GM12878 (cell line): ENCODE measurements around the gene CCL25. TPM values are rescaled to one million over a fixed set of nuclear protein-coding genes. Genes with fewer than 3 reads are reported as not detected.

ENCODE experiments used
- ATAC-seq: fragments of 200-7000 bp; cut with Tn5 transposase; 3 replicates; pipeline ENCODE4 v1.9.1; 2020; ENCODE audit warnings: mild to moderate bottlenecking, moderate library complexity
- BruUV-seq: library from RNA; stranded (reverse); fragments of 400-500 nt; replicated peaks from 2 replicates; lab custom pipeline; 2021; lab: Mats Ljungman, UMichigan
- CTCF ChIA-PET: fragments of 300-600 bp; sonication (Branson Sonifier 250); formaldehyde crosslinking; extraction: SDS; loops from one replicate; lab custom pipeline; 2021; ENCODE audit warnings: inconsistent platforms; lab: Yijun Ruan, JAX
- POLR2A ChIA-PET: fragments of 350-600 bp; formaldehyde crosslinking; extraction: SDS; loops from one replicate; lab custom pipeline; 2021; ENCODE audit warnings: inconsistent platforms; lab: Charles Lee
- RAD21 ChIA-PET: fragments of 300-600 bp; sonication (Branson Sonifier 250); formaldehyde crosslinking; loops from one replicate; lab custom pipeline; 2023; ENCODE audit warnings: antibody characterized with exemption; ENCODE audit not compliant: unreplicated experiment; lab: Charles Lee
- SMC1A ChIA-PET: fragments of 300-600 bp; sonication (Branson Sonifier 250); formaldehyde crosslinking; loops from one replicate; lab custom pipeline; 2023; ENCODE audit not compliant: unreplicated experiment, uncharacterized antibody; lab: Charles Lee
- DNase-seq: peaks from one replicate; pipeline ENCODE4 v3.0.0-alpha.2; 2011; ENCODE audit warnings: low read depth, low spot score
- FAIRE-seq: peaks from 3 replicates; lab custom pipeline; 2011; peaks lifted over from hg19 to GRCh38; lab: Jason Lieb, UNC
- H2AFZ ChIP-seq: 2 replicates; pipeline ENCODE4 v1.6.0; 2011; ENCODE audit warnings: low read depth, low read length, control low read depth; ENCODE audit not compliant: control insufficient read depth
- H3K27ac ChIP-seq: 2 replicates; pipeline ENCODE4 v1.5.1; 2011; ENCODE audit warnings: control low read depth; ENCODE audit not compliant: control insufficient read depth, insufficient read depth
- H3K27me3 ChIP-seq, 2 experiments: replicated peaks in 1 of 2; 2 replicates each; pipeline versions ENCODE4 v1.6.0 to v1.6.1; 2011; ENCODE audit warnings: low read length in 1 of 2; ENCODE audit not compliant: control insufficient read depth in 2 of 2, insufficient read depth in 2 of 2
- H3K36me3 ChIP-seq, 2 experiments: 2 replicates each; pipeline ENCODE4 v1.5.1; 2011; ENCODE audit warnings: low read length in 1 of 2; ENCODE audit not compliant: control insufficient read depth in 2 of 2, insufficient read depth in 2 of 2
- H3K4me1 ChIP-seq: 2 replicates; pipeline ENCODE4 v1.6.1; 2011; ENCODE audit warnings: mild to moderate bottlenecking, low read length, moderate library complexity, mixed read lengths; ENCODE audit not compliant: control insufficient read depth, insufficient read depth
- H3K4me2 ChIP-seq: 2 replicates; pipeline ENCODE4 v1.6.0; 2011; ENCODE audit warnings: control low read depth; ENCODE audit not compliant: control insufficient read depth, insufficient read depth
- H3K4me3 ChIP-seq: fragments of 200-600 bp; sonication (generic); 2 replicates; pipeline ENCODE4 v1.5.1; 2016
- H3K79me2 ChIP-seq: 2 replicates; pipeline ENCODE4 v1.6.0; 2011; ENCODE audit warnings: low read length; ENCODE audit not compliant: control insufficient read depth, insufficient read depth
- H3K9ac ChIP-seq: 2 replicates; pipeline ENCODE4 v1.8.0; 2011; ENCODE audit warnings: low read length, control low read depth, mixed read lengths; ENCODE audit not compliant: control insufficient read depth, insufficient read depth
- H3K9me3 ChIP-seq: replicated peaks from 3 replicates; pipeline ENCODE4 v1.5.1; 2011; ENCODE audit warnings: mild to moderate bottlenecking, low read length; ENCODE audit not compliant: control insufficient read depth, insufficient read depth
- H4K20me1 ChIP-seq: 2 replicates; pipeline ENCODE4 v1.6.0; 2011; ENCODE audit not compliant: control insufficient read depth, insufficient read depth
- RBBP5 ChIP-seq: fragments of 200-600 bp; sonication (generic); conservative IDR thresholded peaks from 2 replicates; pipeline ENCODE4 v1.6.1; 2016
- whole genome bisulfite sequencing: methylation state at CpG from one replicate; pipeline ENCODE4 v1.1.6; 2016; ENCODE audit warnings: low lambda C conversion rate; ENCODE audit not compliant: insufficient replicate concordance, insufficient coverage; ENCODE audit errors: missing lambda C conversion rate; 5-methylcytosine and 5-hydroxymethylcytosine counted together
- in situ Hi-C: fragments of 300-500 bp; cut with MboI; formaldehyde crosslinking; loops from 9 replicates; pipeline ENCODE4 v1.14.3; 2018; ENCODE audit warnings: mixed read lengths
- intact Hi-C: fragments of 100-400 bp; cut with micrococcal nuclease; formaldehyde crosslinking; loops from one replicate; pipeline ENCODE4 v1.14.2; 2022; ENCODE audit not compliant: unreplicated experiment
- polyA plus RNA-seq, 11 experiments: library from polyadenylated mRNA; depleted of rRNA in 4 of 11; unstranded in 6 of 11; stranded (reverse) in 5 of 11; fragments of >200 nt; fragmentation: Nextera tagmentation in 4 of 11; fragmentation: Illumina TruSeq in 1 of 11; extraction: Ambion mirVana in 4 of 11; extraction: Trizol in 1 of 11; gene quantifications; 1 replicate in 1 of 11; 2 replicates in 10 of 11; pipeline versions ENCODE4 v1.2.1 to v1.2.3, GENCODE V29; 2011 to 2016; ENCODE audit warnings: inconsistent platforms in 2 of 11, missing spikeins in 2 of 11, low read depth in 1 of 11
- total RNA-seq, 4 experiments: library from RNA; depleted of rRNA in 3 of 4; stranded (reverse); fragments of >200 nt in 3 of 4; fragmentation: Illumina TruSeq in 1 of 4; extraction: Trizol in 1 of 4; gene quantifications; 2 replicates each; pipeline versions ENCODE4 v1.2.1 to v1.2.3, GENCODE V29; 2013 to 2021

CCL25 gene
- total and polyA plus RNA-seq, 10 of the 15 experiments (the other 5 are each of a cell fraction or from before 2014, with no cell fraction given) = 0.53 to 12.0 (median 8.3) TPM

GRCh38 chr19:8111376-8111775, 58.8 kb downstream of the CCL25 start:
- no TSS peak for BruUV-seq
- ChIA-PET CTCF (no interaction called here), POLR2A (no interaction called here), RAD21 (no interaction called here), SMC1A (no interaction called here)
- 63% methylated on average over 16 of the region's 16 CpGs for WGBS
- no peak overlapping the region for H3K9ac ChIP-seq
- in situ Hi-C loops = no loop called here
- H3K9me3 ChIP-seq = no peaks in the 10 kb centered on the region
- no peaks in the 10 kb centered on the region for H3K27me3 ChIP-seq
- FAIRE-seq (no peak), DNase-seq (no peak), ATAC-seq (no peak)
- H3K79me2 ChIP-seq = no peaks in the 10 kb centered on the region
- no peak overlapping the region for H3K4me3 ChIP-seq
- no peak overlapping the region for H2AFZ ChIP-seq
- H3K27ac ChIP-seq = no peak overlapping the region
- no peak overlapping the region for H3K4me2 ChIP-seq
- TF ChIP-seq RBBP5 = no peak
- H3K4me1 ChIP-seq = no peaks in the 10 kb centered on the region
- no peaks in the 10 kb centered on the region for H3K36me3 ChIP-seq
- no peaks in the 10 kb centered on the region for H4K20me1 ChIP-seq
- intact Hi-C loops = no loop called here

Other genes starting within 250 kb of the CCL25 start
Only the 7 nearest of the 11 such genes appear.
- 9.7 and 13.4 TPM in 2 replicates for gene MAP2K7, start 148.9 kb upstream of the CCL25 start, total RNA-seq (2014; rRNA removed)
- 4.8 and 5.5 TPM in 2 replicates for gene MAP2K7, start 148.9 kb upstream of the CCL25 start, total RNA-seq (2014; rRNA removed; fragmentation: Illumina TruSeq; extraction: Trizol)
- 30.6 and 32.2 TPM in 2 replicates for gene MAP2K7, start 148.9 kb upstream of the CCL25 start, total RNA-seq (2021)
- gene MAP2K7, start 148.9 kb upstream of the CCL25 start, polyA plus RNA-seq (2011; rRNA removed) = 5.6 and 9.0 TPM in 2 replicates
- gene MAP2K7, start 148.9 kb upstream of the CCL25 start, polyA plus RNA-seq (2014; fragmentation: Illumina TruSeq; extraction: Trizol) = 4.2 and 8.0 TPM in 2 replicates
- under 1 TPM; 0.34 to 0.95 TPM for gene MAP2K7, start 148.9 kb upstream of the CCL25 start, polyA plus RNA-seq (2014; fragmentation: Nextera tagmentation; extraction: Ambion mirVana)
- 25.9 and 31.2 TPM in 2 replicates for gene MAP2K7, start 148.9 kb upstream of the CCL25 start, polyA plus RNA-seq (2014; rRNA removed)
- 1 to 10 TPM; 3.5 to 4.5 TPM for gene MAP2K7, start 148.9 kb upstream of the CCL25 start, polyA plus RNA-seq (2016; fragmentation: Nextera tagmentation; extraction: Ambion mirVana)
- not detected in 2 replicates for gene TGFBR3L, start 137.9 kb upstream of the CCL25 start, total RNA-seq (2014; rRNA removed)
- gene TGFBR3L, start 137.9 kb upstream of the CCL25 start, total RNA-seq (2014; rRNA removed; fragmentation: Illumina TruSeq; extraction: Trizol) = not detected in 2 replicates
- 0.16 and 0.23 TPM in 2 replicates for gene TGFBR3L, start 137.9 kb upstream of the CCL25 start, total RNA-seq (2021)
- not detected in 2 replicates for gene TGFBR3L, start 137.9 kb upstream of the CCL25 start, polyA plus RNA-seq (2011; rRNA removed)
- not detected in 2 replicates for gene TGFBR3L, start 137.9 kb upstream of the CCL25 start, polyA plus RNA-seq (2014; fragmentation: Illumina TruSeq; extraction: Trizol)
- gene TGFBR3L, start 137.9 kb upstream of the CCL25 start, polyA plus RNA-seq (2014; fragmentation: Nextera tagmentation; extraction: Ambion mirVana) = not detected
- 0.55 TPM in 1 of 2 replicates, not detected in the other for gene TGFBR3L, start 137.9 kb upstream of the CCL25 start, polyA plus RNA-seq (2014; rRNA removed)
- gene TGFBR3L, start 137.9 kb upstream of the CCL25 start, polyA plus RNA-seq (2016; fragmentation: Nextera tagmentation; extraction: Ambion mirVana) = under 1 TPM in 1 of 2 experiments, not detected in 1; 0.20 TPM
- 16.0 and 16.8 TPM in 2 replicates for gene SNAPC2, start 132.4 kb upstream of the CCL25 start, total RNA-seq (2014; rRNA removed)
- gene SNAPC2, start 132.4 kb upstream of the CCL25 start, total RNA-seq (2014; rRNA removed; fragmentation: Illumina TruSeq; extraction: Trizol) = 5.1 and 7.0 TPM in 2 replicates
- gene SNAPC2, start 132.4 kb upstream of the CCL25 start, total RNA-seq (2021) = 17.6 and 20.8 TPM in 2 replicates
- 3.6 and 9.2 TPM in 2 replicates for gene SNAPC2, start 132.4 kb upstream of the CCL25 start, polyA plus RNA-seq (2011; rRNA removed)
- 0.86 and 5.4 TPM in 2 replicates for gene SNAPC2, start 132.4 kb upstream of the CCL25 start, polyA plus RNA-seq (2014; fragmentation: Illumina TruSeq; extraction: Trizol)
- 1 to 10 TPM in 1 of 2 experiments, under 1 TPM in 1; 0.19 to 1.0 TPM for gene SNAPC2, start 132.4 kb upstream of the CCL25 start, polyA plus RNA-seq (2014; fragmentation: Nextera tagmentation; extraction: Ambion mirVana)
- gene SNAPC2, start 132.4 kb upstream of the CCL25 start, polyA plus RNA-seq (2014; rRNA removed) = 17.7 and 18.3 TPM in 2 replicates
- gene SNAPC2, start 132.4 kb upstream of the CCL25 start, polyA plus RNA-seq (2016; fragmentation: Nextera tagmentation; extraction: Ambion mirVana) = 10 to 100 TPM; 15.9 to 19.7 TPM
- 0.11 and 0.23 TPM in 2 replicates for gene CTXN1, start 126.6 kb upstream of the CCL25 start, total RNA-seq (2014; rRNA removed)
- not detected in 2 replicates for gene CTXN1, start 126.6 kb upstream of the CCL25 start, total RNA-seq (2014; rRNA removed; fragmentation: Illumina TruSeq; extraction: Trizol)
- gene CTXN1, start 126.6 kb upstream of the CCL25 start, total RNA-seq (2021) = 1.0 and 1.1 TPM in 2 replicates
- gene CTXN1, start 126.6 kb upstream of the CCL25 start, polyA plus RNA-seq (2011; rRNA removed) = not detected in 2 replicates
- gene CTXN1, start 126.6 kb upstream of the CCL25 start, polyA plus RNA-seq (2014; fragmentation: Illumina TruSeq; extraction: Trizol) = 0.04 TPM in 1 of 2 replicates, not detected in the other
- gene CTXN1, start 126.6 kb upstream of the CCL25 start, polyA plus RNA-seq (2014; fragmentation: Nextera tagmentation; extraction: Ambion mirVana) = not detected
- 0.33 and 0.84 TPM in 2 replicates for gene CTXN1, start 126.6 kb upstream of the CCL25 start, polyA plus RNA-seq (2014; rRNA removed)
- under 1 TPM; 0.43 to 0.57 TPM for gene CTXN1, start 126.6 kb upstream of the CCL25 start, polyA plus RNA-seq (2016; fragmentation: Nextera tagmentation; extraction: Ambion mirVana)
- 52.6 and 65.7 TPM in 2 replicates for gene TIMM44, start 109.1 kb upstream of the CCL25 start, total RNA-seq (2014; rRNA removed)
- 43.5 and 59.1 TPM in 2 replicates for gene TIMM44, start 109.1 kb upstream of the CCL25 start, total RNA-seq (2014; rRNA removed; fragmentation: Illumina TruSeq; extraction: Trizol)
- 81.9 and 90.7 TPM in 2 replicates for gene TIMM44, start 109.1 kb upstream of the CCL25 start, total RNA-seq (2021)
- gene TIMM44, start 109.1 kb upstream of the CCL25 start, polyA plus RNA-seq (2011; rRNA removed) = 36.8 and 37.3 TPM in 2 replicates
- gene TIMM44, start 109.1 kb upstream of the CCL25 start, polyA plus RNA-seq (2014; fragmentation: Illumina TruSeq; extraction: Trizol) = 27.0 and 42.9 TPM in 2 replicates
- 1 to 10 TPM; 6.6 to 10.0 TPM for gene TIMM44, start 109.1 kb upstream of the CCL25 start, polyA plus RNA-seq (2014; fragmentation: Nextera tagmentation; extraction: Ambion mirVana)
- gene TIMM44, start 109.1 kb upstream of the CCL25 start, polyA plus RNA-seq (2014; rRNA removed) = 76.3 and 94.1 TPM in 2 replicates
- gene TIMM44, start 109.1 kb upstream of the CCL25 start, polyA plus RNA-seq (2016; fragmentation: Nextera tagmentation; extraction: Ambion mirVana) = 10 to 100 TPM; 56.1 to 61.9 TPM
- 48.6 and 50.8 TPM in 2 replicates for gene ELAVL1, start 47.1 kb upstream of the CCL25 start, total RNA-seq (2014; rRNA removed)
- gene ELAVL1, start 47.1 kb upstream of the CCL25 start, total RNA-seq (2014; rRNA removed; fragmentation: Illumina TruSeq; extraction: Trizol) = 62.6 and 72.5 TPM in 2 replicates
- gene ELAVL1, start 47.1 kb upstream of the CCL25 start, total RNA-seq (2021) = 152 and 155 TPM in 2 replicates
- gene ELAVL1, start 47.1 kb upstream of the CCL25 start, polyA plus RNA-seq (2011; rRNA removed) = 56.8 and 68.2 TPM in 2 replicates
- gene ELAVL1, start 47.1 kb upstream of the CCL25 start, polyA plus RNA-seq (2014; fragmentation: Illumina TruSeq; extraction: Trizol) = 84.5 and 112 TPM in 2 replicates
- 10 to 100 TPM in 1 of 2 experiments, 1 to 10 TPM in 1; 7.4 to 12.9 TPM for gene ELAVL1, start 47.1 kb upstream of the CCL25 start, polyA plus RNA-seq (2014; fragmentation: Nextera tagmentation; extraction: Ambion mirVana)
- gene ELAVL1, start 47.1 kb upstream of the CCL25 start, polyA plus RNA-seq (2014; rRNA removed) = 86.8 and 102 TPM in 2 replicates
- 100 to 1,000 TPM in 1 of 2 experiments, 10 to 100 TPM in 1; 33.4 to 138 TPM for gene ELAVL1, start 47.1 kb upstream of the CCL25 start, polyA plus RNA-seq (2016; fragmentation: Nextera tagmentation; extraction: Ambion mirVana)
- gene FBN3, start 96.8 kb downstream of the CCL25 start, total RNA-seq (2014; rRNA removed) = not detected in 2 replicates
- gene FBN3, start 96.8 kb downstream of the CCL25 start, total RNA-seq (2014; rRNA removed; fragmentation: Illumina TruSeq; extraction: Trizol) = not detected in 2 replicates
- gene FBN3, start 96.8 kb downstream of the CCL25 start, total RNA-seq (2021) = 0.03 and 0.05 TPM in 2 replicates
- gene FBN3, start 96.8 kb downstream of the CCL25 start, polyA plus RNA-seq (2011; rRNA removed) = not detected in 2 replicates
- not detected in 2 replicates for gene FBN3, start 96.8 kb downstream of the CCL25 start, polyA plus RNA-seq (2014; fragmentation: Illumina TruSeq; extraction: Trizol)
- not detected for gene FBN3, start 96.8 kb downstream of the CCL25 start, polyA plus RNA-seq (2014; fragmentation: Nextera tagmentation; extraction: Ambion mirVana)
- not detected in 2 replicates for gene FBN3, start 96.8 kb downstream of the CCL25 start, polyA plus RNA-seq (2014; rRNA removed)
- not detected for gene FBN3, start 96.8 kb downstream of the CCL25 start, polyA plus RNA-seq (2016; fragmentation: Nextera tagmentation; extraction: Ambion mirVana)